ENCODE measurements around the gene TAPBP.
"Not testable (repeated sequence)": the region's sequence is repeated elsewhere in the genome, so short reads cannot be mapped to it uniquely, and the experiment has no call there.

Gene TAPBP

GRCh38 chr6:33344701-33345697 is 31.1 kb upstream of the TAPBP start:
- H3K4me3 ChIP-seq (ENCODE audit: low read depth, low read length), result no peak overlapping the region
- peak; percentile 80 for DNase-seq (ENCODE audit: low read depth)
- peak; percentile 55 for TF ChIP-seq CTCF (IDR thresholded peaks at IDR 0.05; ENCODE audit: low read depth, low read length)
- TF ChIP-seq POLR2A (IDR thresholded peaks at IDR 0.05; ENCODE audit: extremely low read depth, insufficient read length), result no peak

- H3K4me3 ChIP-seq (ENCODE audit: low read depth, low read length), result no peak overlapping the region
- TF ChIP-seq POLR2A (IDR thresholded peaks at IDR 0.05; ENCODE audit: extremely low read depth, insufficient read length) (no peak), MYC (IDR thresholded peaks at IDR 0.05; ENCODE audit: low read depth, low read length) (no peak), MAX (IDR thresholded peaks at IDR 0.05; ENCODE audit: low read depth, low read length) (no peak), CTCF (IDR thresholded peaks at IDR 0.05; ENCODE audit: low read depth, low read length) (no peak)
- no peak for DNase-seq (ENCODE audit: low read depth)
These were observed 30.2 kb upstream of the TAPBP start for GRCh38 chr6:33343953-33344611.

- not testable (repeated sequence) for H3K4me3 ChIP-seq (ENCODE audit: low read depth, low read length); DNase-seq (ENCODE audit: low read depth)
These were observed 29.7 kb upstream of the TAPBP start for GRCh38 chr6:33343606-33343952.

GRCh38 chr6:33339193-33339592 is 25.3 kb upstream of the TAPBP start:
- H3K4me3 ChIP-seq (ENCODE audit: low read depth, low read length), result no peak overlapping the region
- TF ChIP-seq MAX (IDR thresholded peaks at IDR 0.05; ENCODE audit: low read depth, low read length), result no peak
- no peak for TF ChIP-seq POLR2A (IDR thresholded peaks at IDR 0.05; ENCODE audit: extremely low read depth, insufficient read length)
- no peak for TF ChIP-seq CTCF (IDR thresholded peaks at IDR 0.05; ENCODE audit: low read depth, low read length)
- TF ChIP-seq MYC (IDR thresholded peaks at IDR 0.05; ENCODE audit: low read depth, low read length), result no peak
- no peak for DNase-seq (ENCODE audit: low read depth)

GRCh38 chr6:33336495-33336894 is 22.6 kb upstream of the TAPBP start:
- H3K4me3 ChIP-seq (ENCODE audit: low read depth, low read length), result no peak overlapping the region
- TF ChIP-seq POLR2A (IDR thresholded peaks at IDR 0.05; ENCODE audit: extremely low read depth, insufficient read length) (no peak), MYC (IDR thresholded peaks at IDR 0.05; ENCODE audit: low read depth, low read length) (no peak), CTCF (IDR thresholded peaks at IDR 0.05; ENCODE audit: low read depth, low read length) (no peak), MAX (IDR thresholded peaks at IDR 0.05; ENCODE audit: low read depth, low read length) (no peak)
- no peak for DNase-seq (ENCODE audit: low read depth)

- no peak for TF ChIP-seq MYC (IDR thresholded peaks at IDR 0.05; ENCODE audit: low read depth, low read length)
- TF ChIP-seq MAX (IDR thresholded peaks at IDR 0.05; ENCODE audit: low read depth, low read length), result no peak
- TF ChIP-seq CTCF (IDR thresholded peaks at IDR 0.05; ENCODE audit: low read depth, low read length), result no peak
- no peak for TF ChIP-seq POLR2A (IDR thresholded peaks at IDR 0.05; ENCODE audit: extremely low read depth, insufficient read length)
- H3K4me3 ChIP-seq (ENCODE audit: low read depth, low read length), result no peak overlapping the region
These were observed 22.0 kb upstream of the TAPBP start for GRCh38 chr6:33335916-33336315.

More at GRCh38 chr6:33335916-33336315, 22.0 kb upstream of the TAPBP start:
- DNase-seq (ENCODE audit: low read depth), result no peak
